HG03571 (cell line): Measurements from ENCODE around the gene FAM83F.
"Not testable (repeated sequence)": the region's sequence is repeated elsewhere in the genome, so short reads cannot be mapped to it uniquely, and the experiment has no call there.

ENCODE experiments used
- ATAC-seq: cut with Tn5 transposase; IDR thresholded peaks from one replicate; pipeline ENCODE4 v1.9.1; 2021; ENCODE audit not compliant: unreplicated experiment

FAM83F gene

GRCh38 chr22:39992894-39993293 lies 1.9 kb upstream of the FAM83F start:
- not testable (repeated sequence) for ATAC-seq

- ATAC-seq = no peak
These were observed 651 bp upstream of the FAM83F start for GRCh38 chr22:39994041-39994565.

GRCh38 chr22:39995393-39996252 lies 869 bp downstream of the FAM83F start:
- ATAC-seq = no peak

- no peak for ATAC-seq
These were observed 2.0 kb downstream of the FAM83F start for GRCh38 chr22:39996732-39997131.

DNA sequence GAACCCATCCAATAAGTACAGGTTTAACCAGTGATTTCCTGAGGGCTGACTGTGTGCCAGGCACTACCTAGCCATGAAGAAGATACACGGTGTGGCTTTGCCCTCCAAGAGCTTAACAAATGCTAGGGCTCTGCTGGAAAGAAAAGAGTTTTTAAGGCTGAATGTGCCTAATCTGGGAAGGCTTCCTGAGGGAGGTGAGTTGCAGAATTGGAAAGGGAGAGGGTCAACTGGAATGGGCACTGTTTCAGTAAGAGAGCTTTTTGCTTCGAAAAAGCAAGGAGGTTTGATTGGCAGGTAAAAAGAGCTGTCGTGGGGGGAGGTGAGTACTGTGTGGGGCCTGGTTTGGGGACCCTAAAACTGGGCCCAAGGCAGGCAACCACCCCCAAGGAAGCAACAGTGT lies 2.7 kb downstream of the FAM83F start:
- no peak for ATAC-seq

DNA sequence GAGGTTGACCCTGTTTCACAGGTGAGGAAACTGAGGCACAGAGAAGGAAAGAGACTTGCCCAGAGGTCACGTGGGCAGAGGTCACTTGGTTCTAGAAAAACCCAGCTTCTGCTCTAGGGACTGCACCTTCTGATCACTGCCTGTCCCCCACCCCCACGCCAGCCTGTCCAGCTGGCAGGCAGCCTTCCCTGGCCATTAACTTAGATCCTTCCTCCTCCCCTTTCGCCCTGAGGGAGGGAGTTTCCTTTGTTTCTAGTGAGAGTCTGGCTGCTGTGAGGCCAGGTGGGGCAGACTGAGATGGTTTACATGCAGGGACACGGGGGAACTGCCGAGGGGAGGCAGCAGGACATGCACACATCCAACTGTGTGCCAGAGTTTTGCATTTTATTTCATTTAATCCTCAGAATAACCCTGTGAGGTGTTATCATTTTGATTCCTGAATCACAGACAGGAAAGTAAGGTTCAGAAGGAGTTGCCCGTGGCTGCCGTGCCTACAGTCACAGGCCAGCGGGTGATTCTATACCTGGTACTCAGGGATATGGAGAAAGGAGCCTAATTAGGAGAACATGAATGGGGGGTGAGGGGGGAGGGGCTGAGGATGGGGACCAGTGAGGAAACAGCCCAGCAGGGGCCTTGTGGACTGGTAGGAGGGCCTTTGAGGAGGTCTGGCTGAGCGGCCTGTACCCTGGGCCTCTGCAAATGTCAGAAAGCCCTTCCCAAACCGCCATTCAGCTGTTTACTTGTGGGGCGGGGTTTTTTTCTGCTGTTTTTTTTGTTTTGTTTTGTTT lies 3.4 kb downstream of the FAM83F start:
- no peak for ATAC-seq

- ATAC-seq = no peak
These were observed 4.5 kb downstream of the FAM83F start for GRCh38 chr22:39999144-39999757.

DNA sequence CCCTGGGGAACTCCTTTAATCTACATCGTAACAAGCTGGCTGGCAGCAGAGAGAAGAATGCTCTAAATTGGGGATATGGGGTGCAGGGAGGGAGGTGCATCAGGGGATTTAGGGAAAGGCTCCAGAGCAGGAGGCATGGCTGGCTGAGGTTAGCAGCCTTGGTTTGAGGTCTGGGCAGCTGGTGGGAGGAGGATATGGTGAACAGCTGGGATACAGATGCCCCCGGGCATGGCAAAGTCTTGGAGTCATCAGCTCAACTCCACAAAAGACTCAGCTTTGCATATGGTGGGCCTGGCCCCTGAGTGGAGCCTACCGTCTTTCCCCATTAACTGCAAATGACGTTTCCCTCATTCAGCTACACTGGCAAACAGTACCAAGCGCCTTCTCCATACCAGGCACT lies 5.4 kb downstream of the FAM83F start:
- ATAC-seq = no peak

- ATAC-seq = no peak
These were observed 6.4 kb downstream of the FAM83F start for GRCh38 chr22:40001106-40001505.

- no peak for ATAC-seq
These were observed 7.2 kb downstream of the FAM83F start for GRCh38 chr22:40001800-40002577.

GRCh38 chr22:40002935-40003715 lies 8.4 kb downstream of the FAM83F start:
- no peak for ATAC-seq

GRCh38 chr22:40004836-40005235 lies 10.1 kb downstream of the FAM83F start:
- ATAC-seq = no peak

- no peak for ATAC-seq
These were observed 11.9 kb downstream of the FAM83F start for GRCh38 chr22:40006641-40007040.

DNA sequence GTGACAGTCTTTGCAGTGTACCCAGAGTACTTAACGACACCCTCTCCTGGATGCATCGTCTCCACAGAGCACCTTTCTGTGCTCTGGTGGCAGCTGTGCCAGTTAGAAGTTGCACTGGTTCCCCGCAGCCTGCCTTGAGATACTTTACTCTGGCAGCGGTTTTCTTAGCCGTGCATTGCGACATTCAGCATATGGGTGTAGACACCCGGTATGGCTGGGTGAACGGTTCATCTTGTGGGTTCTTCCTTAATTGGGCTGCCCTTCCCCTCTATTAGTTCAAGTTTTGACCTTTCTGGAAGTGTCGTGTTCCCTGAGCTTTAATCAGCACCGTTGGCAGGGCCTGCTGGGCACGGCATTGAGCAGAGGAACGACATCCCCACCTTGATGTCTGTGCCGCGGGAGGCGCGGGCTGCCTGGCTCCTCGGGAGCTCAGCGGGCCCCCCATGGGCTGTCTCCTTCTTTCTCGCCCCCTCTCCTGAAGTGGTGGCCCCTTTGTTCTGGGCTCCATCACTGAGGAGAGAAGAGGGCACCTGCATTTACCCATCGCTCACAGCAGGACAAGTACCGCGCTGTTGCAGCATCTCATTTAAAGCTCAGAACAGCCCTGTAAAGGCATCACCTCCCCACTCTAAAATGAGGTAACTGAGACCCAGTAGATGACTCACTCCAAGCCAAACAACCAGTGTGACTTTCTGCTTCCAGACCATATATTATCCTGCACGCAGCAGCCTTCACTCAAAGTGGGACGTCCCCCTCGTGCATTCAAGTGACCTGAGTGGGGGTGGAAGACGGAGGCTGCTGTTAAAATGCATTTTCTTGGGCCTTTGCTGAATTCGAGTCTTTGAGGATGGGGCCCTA lies 13.3 kb downstream of the FAM83F start:
- ATAC-seq = no peak

- no peak for ATAC-seq
These were observed 14.1 kb downstream of the FAM83F start for GRCh38 chr22:40008726-40009291.

- no peak for ATAC-seq
These were observed 14.6 kb downstream of the FAM83F start for GRCh38 chr22:40009292-40009774.

GRCh38 chr22:40009951-40010671 lies 15.4 kb downstream of the FAM83F start:
- ATAC-seq = no peak

DNA sequence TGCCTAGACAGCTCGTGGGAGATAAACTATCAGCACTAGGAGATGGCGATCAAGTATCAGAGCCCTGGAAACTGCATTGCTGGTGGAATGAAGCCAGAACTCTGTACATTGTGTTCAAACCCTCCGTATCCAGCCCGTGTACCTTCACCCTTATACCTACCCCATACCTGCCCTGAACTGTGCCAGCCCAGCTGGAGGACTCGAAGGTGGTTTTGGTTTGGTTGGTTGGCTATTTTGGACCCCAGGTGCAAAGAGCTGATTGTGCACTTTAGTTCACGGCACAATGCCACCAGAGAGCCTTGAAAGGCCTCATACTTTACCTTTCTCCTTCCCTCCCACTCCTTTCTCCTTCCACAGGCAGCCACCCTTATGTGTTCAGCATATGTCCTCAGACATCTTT lies 16.0 kb downstream of the FAM83F start:
- no peak for ATAC-seq
